Kasumi-1 (cell line): ENCODE measurements around the gene USP14.

Source experiments
- DNase-seq, 2 experiments: peaks; one replicate each; lab custom pipeline; 2025; lab: John Stamatoyannopoulos, UW

The USP14 gene

GRCh38 chr18:159933-160332 is 1.6 kb downstream of the USP14 start:
- no peak for DNase-seq

- no peak for DNase-seq
Observed at GRCh38 chr18:160831-161570, 2.6 kb downstream of the USP14 start.

GRCh38 chr18:172361-172760 is 14.0 kb downstream of the USP14 start:
- DNase-seq: no peak

GRCh38 chr18:179499-179898 is 21.1 kb downstream of the USP14 start:
- DNase-seq: no peak

- DNase-seq: no peak
Observed at GRCh38 chr18:181711-182110, 23.4 kb downstream of the USP14 start.

GRCh38 chr18:183769-184168 is 25.4 kb downstream of the USP14 start:
- DNase-seq: no peak

- no peak for DNase-seq
Observed at GRCh38 chr18:189254-189653, 30.9 kb downstream of the USP14 start.

GRCh38 chr18:191725-192124 is 33.4 kb downstream of the USP14 start:
- DNase-seq: no peak

GRCh38 chr18:192801-193200 is 34.4 kb downstream of the USP14 start:
- DNase-seq: no peak

GRCh38 chr18:195651-196050 is 37.3 kb downstream of the USP14 start:
- no peak for DNase-seq

GRCh38 chr18:199214-199613 is 40.9 kb downstream of the USP14 start:
- DNase-seq: no peak

- no peak for DNase-seq
Observed at GRCh38 chr18:199768-200167, 41.4 kb downstream of the USP14 start.

GRCh38 chr18:210075-210474 is 51.7 kb downstream of the USP14 start:
- DNase-seq: no peak

GRCh38 chr18:210733-211132 is 52.4 kb downstream of the USP14 start:
- DNase-seq: no peak

GRCh38 chr18:211582-211981 is 53.2 kb downstream of the USP14 start:
- DNase-seq: no peak

GRCh38 chr18:212780-213179 is 54.4 kb downstream of the USP14 start:
- DNase-seq: peak in 1 of 2 experiments; percentile 4

- DNase-seq: no peak
Observed at GRCh38 chr18:213505-213904, 55.1 kb downstream of the USP14 start.

- DNase-seq: no peak
Observed at GRCh38 chr18:213966-214365, 55.6 kb downstream of the USP14 start.

GRCh38 chr18:215448-216010 is 57.2 kb downstream of the USP14 start:
- no peak for DNase-seq

GRCh38 chr18:217532-218336 is 59.4 kb downstream of the USP14 start:
- DNase-seq: no peak

GRCh38 chr18:220708-221107 is 62.4 kb downstream of the USP14 start:
- no peak for DNase-seq

- DNase-seq: no peak
Observed at GRCh38 chr18:225745-226144, 67.4 kb downstream of the USP14 start.

- no peak for DNase-seq
Observed at GRCh38 chr18:227374-227773, 69.0 kb downstream of the USP14 start.
